GM10248 (cell line): ENCODE data around the gene SEC14L5.

Experiments
- CTCF ChIA-PET: fragments of 300-600 bp; sonication (Branson Sonifier 250); formaldehyde crosslinking; extraction: SDS; loops from one replicate; lab custom pipeline; 2021; ENCODE audit warnings: antibody characterized with exemption; lab: Yijun Ruan, JAX
- POLR2A ChIA-PET: fragments of 350-650 bp; sonication (Branson Sonifier 250); formaldehyde crosslinking; extraction: SDS; loops from one replicate; lab custom pipeline; 2020; ENCODE audit warnings: antibody characterized with exemption; lab: Yijun Ruan, JAX
- DNase-seq: peaks from one replicate; pipeline ENCODE4 v3.0.0; 2012; ENCODE audit errors: extremely low spot score
- TF ChIP-seq, protein P1 (sequence below): IDR thresholded peaks from 2 replicates; pipeline ENCODE4 v1.5.1; 2012; ENCODE audit warnings: mild to moderate bottlenecking, low read depth; ENCODE audit errors: extremely low read depth, missing control alignments, control extremely low read depth

SEC14L5 gene

DNA sequence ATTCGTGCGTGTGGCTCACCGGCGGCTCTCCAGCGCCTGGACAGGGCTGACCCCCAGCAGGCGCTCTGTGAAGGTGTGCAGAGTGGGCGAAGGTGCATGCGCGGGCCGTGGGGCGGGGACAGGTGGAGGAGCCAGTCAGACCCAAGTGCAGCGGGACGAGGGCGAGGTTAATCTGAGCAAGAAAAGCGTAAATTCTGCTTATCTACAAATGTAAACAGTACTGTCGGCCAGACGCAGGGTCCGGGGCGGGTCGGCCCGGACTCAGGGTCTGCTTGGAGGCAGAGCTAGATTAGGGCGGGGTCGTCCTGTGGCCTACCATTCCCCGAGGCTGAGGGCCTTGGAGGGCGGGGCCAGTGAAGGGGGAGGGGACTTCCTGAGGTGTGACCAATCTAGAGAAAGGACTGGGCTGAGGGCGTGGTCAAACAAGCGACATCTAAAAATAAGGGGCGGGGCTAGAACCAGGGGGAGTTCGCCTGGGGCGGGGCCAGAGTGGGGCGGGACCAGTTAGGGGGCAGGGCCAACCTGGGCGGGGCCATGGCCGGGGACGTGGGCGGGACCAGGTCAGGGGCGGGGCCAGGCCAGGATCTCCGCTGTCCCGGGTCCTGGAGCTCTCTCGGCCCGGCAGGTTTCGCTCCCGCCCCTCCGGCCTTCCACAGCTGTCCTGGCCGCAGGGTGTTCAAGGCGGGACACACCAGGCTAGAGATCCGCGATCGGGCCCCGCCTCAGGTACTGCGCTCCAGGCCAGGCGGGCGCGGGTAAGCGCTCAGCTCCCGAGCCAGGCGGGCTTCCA lies at the start of gene SEC14L5:
TSS of gene SEC14L5 (plus strand) at position 611 of the 790 bp plus-strand sequence. CDS start 994 bp downstream, outside the sequence.
- TF ChIP-seq, protein P1, sequence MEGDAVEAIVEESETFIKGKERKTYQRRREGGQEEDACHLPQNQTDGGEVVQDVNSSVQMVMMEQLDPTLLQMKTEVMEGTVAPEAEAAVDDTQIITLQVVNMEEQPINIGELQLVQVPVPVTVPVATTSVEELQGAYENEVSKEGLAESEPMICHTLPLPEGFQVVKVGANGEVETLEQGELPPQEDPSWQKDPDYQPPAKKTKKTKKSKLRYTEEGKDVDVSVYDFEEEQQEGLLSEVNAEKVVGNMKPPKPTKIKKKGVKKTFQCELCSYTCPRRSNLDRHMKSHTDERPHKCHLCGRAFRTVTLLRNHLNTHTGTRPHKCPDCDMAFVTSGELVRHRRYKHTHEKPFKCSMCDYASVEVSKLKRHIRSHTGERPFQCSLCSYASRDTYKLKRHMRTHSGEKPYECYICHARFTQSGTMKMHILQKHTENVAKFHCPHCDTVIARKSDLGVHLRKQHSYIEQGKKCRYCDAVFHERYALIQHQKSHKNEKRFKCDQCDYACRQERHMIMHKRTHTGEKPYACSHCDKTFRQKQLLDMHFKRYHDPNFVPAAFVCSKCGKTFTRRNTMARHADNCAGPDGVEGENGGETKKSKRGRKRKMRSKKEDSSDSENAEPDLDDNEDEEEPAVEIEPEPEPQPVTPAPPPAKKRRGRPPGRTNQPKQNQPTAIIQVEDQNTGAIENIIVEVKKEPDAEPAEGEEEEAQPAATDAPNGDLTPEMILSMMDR = no peak

DNA sequence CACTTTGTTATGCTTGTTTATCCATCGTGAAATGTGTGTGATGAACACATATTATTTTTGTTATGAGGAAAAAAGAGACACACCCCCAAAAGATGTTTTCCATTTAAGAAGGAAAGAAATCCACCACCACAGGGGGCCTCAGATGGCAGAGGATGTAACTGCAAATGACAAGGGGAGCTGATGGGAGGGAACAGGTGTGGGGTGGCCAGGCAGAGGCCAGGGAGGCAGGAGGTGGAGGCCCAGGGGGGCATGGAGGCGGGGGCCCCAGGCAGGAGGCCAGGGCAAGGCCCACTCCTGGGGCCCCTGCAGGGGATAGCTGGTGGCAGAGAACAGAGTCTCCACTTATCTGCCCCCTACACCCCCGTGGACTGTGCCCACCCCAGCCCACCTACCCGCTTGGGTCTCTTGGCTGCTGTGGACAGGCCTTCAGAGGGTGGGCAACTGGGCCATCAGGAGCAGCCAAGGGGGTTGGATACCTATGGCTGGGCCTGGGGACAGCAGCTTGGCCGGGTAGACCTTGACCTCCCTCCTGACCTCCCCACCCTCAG lies 49.2 kb upstream of the SEC14L5 start:
- CTCF ChIA-PET = no interaction called here
- TF ChIP-seq, protein P1 = no peak
- POLR2A ChIA-PET = no interaction called here
- no peak for DNase-seq

More for the DNA sequence above, at the start of gene SEC14L5:
- ChIA-PET POLR2A (no interaction called here), CTCF (interaction anchor here (2.3 to 4.1 kb wide), 2 partner anchors 18 to 452 kb away, joined by 5 to 27 read pairs; no protein-coding TSS in a partner anchor)
- DNase-seq = peak; percentile 100

DNA sequence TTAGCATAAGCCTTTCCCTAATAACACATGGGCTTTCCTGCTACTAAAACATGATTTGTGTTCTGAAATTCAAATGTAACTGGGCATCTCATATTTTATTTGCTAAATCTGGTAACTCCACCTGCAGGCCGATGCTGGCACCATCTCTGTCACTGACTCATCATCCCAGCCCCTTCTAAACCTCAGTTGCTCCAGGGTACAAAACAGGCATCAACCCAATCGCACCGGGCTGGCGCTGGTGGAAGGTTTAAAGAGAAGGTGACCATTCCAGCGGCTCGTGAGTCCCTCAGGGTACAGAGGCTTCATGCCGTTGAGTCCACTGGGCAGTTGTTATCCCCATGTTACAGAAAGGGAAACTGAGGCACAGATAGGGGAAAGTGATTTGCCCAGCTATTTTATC lies 48.3 kb upstream of the SEC14L5 start:
- CTCF ChIA-PET = no interaction called here
- TF ChIP-seq, protein P1 = no peak
- POLR2A ChIA-PET = no interaction called here
- DNase-seq = no peak

DNA sequence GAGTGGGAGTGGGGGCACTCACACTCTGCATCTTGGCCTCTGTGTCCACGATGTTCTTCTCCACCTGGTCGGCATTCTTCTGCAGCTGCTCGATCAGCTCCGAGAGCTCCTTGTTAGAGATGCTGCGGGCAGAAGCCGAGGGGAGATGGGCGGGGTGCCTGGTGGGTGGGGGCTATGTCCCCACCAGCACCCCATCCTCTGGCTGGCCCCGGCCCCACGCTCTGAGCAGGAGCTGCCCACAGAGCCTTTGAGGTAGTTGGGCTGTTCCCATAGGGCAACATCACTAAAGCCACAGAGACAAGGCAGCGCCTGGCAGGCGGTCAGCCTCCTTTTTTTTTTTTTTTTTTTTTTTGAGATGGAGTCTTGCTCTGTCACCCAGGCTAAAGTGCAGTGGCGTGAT lies 47.3 kb upstream of the SEC14L5 start:
- ChIA-PET CTCF (no interaction called here), POLR2A (no interaction called here)
- DNase-seq = no peak
- TF ChIP-seq, protein P1 = no peak

DNA sequence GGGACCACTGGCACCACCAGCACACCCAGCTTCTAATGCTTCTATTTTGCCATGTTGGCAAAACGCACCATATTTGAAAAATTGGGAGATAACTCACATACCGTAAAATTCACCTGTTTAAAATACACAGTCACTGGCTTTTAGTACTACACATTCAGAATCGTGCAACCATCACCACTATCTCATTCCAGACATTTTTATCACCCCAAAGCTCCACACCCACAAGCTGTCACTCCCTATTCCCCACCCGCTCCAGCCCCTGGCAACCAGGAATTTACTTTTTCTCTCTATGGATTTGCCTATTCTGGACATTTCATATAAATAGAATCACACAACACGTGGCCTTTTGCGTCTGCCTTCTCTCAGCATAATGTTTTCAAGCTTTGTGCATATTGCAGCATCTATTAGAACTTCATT lies 46.2 kb upstream of the SEC14L5 start:
- ChIA-PET POLR2A (no interaction called here), CTCF (interaction anchor here (1.9 kb wide), 1 partner anchor 44 kb away, joined by 4 read pairs; no protein-coding TSS in a partner anchor)
- TF ChIP-seq, protein P1 = no peak
- DNase-seq = no peak

DNA sequence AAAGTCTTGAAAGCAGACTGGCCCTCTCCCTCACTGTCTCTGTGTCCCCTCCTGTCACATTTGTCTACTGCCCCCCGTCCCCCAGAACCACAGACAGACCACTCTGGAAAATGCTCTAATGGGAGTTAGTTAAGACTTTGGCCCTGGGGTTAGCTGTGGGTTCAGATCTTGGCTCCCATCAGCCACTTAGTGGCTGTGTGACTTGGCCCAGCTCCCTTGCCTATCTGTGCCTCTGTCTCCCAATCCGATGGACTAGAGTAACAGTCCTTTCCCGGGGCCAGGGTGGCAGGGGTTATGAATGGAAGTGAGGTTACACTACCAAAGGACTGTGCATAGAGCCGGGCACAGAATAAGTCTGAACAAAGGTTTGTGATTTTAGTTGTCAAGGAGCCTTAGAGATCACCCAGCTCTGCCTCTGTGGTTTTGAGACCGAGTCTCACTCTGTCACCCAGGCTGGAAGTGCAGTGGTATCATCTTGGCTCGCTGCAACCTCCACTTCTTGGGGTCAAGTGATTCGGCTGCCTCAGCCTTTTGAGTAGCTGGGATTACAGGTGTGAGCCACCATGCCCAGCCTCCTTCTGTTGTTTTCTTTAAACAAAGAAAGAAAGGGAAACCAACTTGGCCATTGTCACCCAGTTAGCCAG lies 44.9 kb upstream of the SEC14L5 start:
- ChIA-PET POLR2A (no interaction called here), CTCF (interaction anchor here (1.9 kb wide), 1 partner anchor 42 kb away, joined by 4 read pairs; no protein-coding TSS in a partner anchor)
- DNase-seq = no peak
- TF ChIP-seq, protein P1 = no peak
